Measurements from ENCODE around the gene GDF2. TPM values are rescaled to one million over a fixed set of nuclear protein-coding genes. Genes with fewer than 3 reads are reported as not detected.

Gene GDF2
- total and polyA plus RNA-seq, 2 experiments from 2014 or later, result 0.39 TPM; not detected in 1

- no peaks in the 10 kb centered on the region for H3K9me3 ChIP-seq (ENCODE audit: low read depth)
- no peak overlapping the region for H2AFZ ChIP-seq
- no peaks in the 10 kb centered on the region for H3K36me3 ChIP-seq (replicated peaks; ENCODE audit: insufficient read depth, low read depth)
- DNase-seq (ENCODE audit: low spot score), result no peak
- no peaks in the 10 kb centered on the region for H3K79me2 ChIP-seq
- no peaks in the 10 kb centered on the region for H4K20me1 ChIP-seq (ENCODE audit: insufficient read depth, poor library complexity, severe bottlenecking)
- 97% methylated on average over 22 of the region's 22 CpGs for WGBS (ENCODE audit: low lambda C conversion rate, missing lambda C conversion rate)
- no peak overlapping the region for H3K27ac ChIP-seq
- no peak overlapping the region for H3K4me3 ChIP-seq
- no peak overlapping the region for H3K4me2 ChIP-seq
- no peaks in the 10 kb centered on the region for H3K27me3 ChIP-seq
- peaks cover 7% of the 10 kb centered on the region for H3K4me1 ChIP-seq (ENCODE audit: insufficient read depth)
- TF ChIP-seq CTCF (IDR thresholded peaks at IDR 0.05; ENCODE audit: poor library complexity), result no peak
- no peak for TF ChIP-seq EZH2phosphoT487 (IDR thresholded peaks at IDR 0.05; ENCODE audit: low read depth, severe bottlenecking, unreplicated experiment)
- no peak for TF ChIP-seq EZH2 (IDR thresholded peaks at IDR 0.05; ENCODE audit: borderline replicate concordance)
- no peaks in the 10 kb centered on the region for H3K9me2 ChIP-seq (replicated peaks; ENCODE audit: insufficient read depth)
Observed at GRCh38 chr10:47349516-47349915, 27.3 kb downstream of the GDF2 start.

GRCh38 chr10:47349941-47350371, 27.7 kb downstream of the GDF2 start:
- Histone ChIP-seq H3K4me2 (no peak overlapping the region), H3K79me2 (no peaks in the 10 kb centered on the region), H3K9me2 (replicated peaks; ENCODE audit: insufficient read depth) (no peaks in the 10 kb centered on the region), H3K36me3 (replicated peaks; ENCODE audit: insufficient read depth, low read depth) (no peaks in the 10 kb centered on the region), H3K9me3 (ENCODE audit: low read depth) (no peaks in the 10 kb centered on the region), H2AFZ (no peak overlapping the region), H4K20me1 (ENCODE audit: insufficient read depth, poor library complexity, severe bottlenecking) (no peaks in the 10 kb centered on the region), H3K4me1 (ENCODE audit: insufficient read depth) (peaks cover 7% of the 10 kb centered on the region), H3K27ac (no peak overlapping the region), H3K27me3 (no peaks in the 10 kb centered on the region), H3K4me3 (no peak overlapping the region)
- WGBS (ENCODE audit: low lambda C conversion rate, missing lambda C conversion rate), result 97% methylated on average over 31 of the region's 31 CpGs
- no peak for TF ChIP-seq EZH2 (IDR thresholded peaks at IDR 0.05; ENCODE audit: borderline replicate concordance)
- no peak for TF ChIP-seq CTCF (IDR thresholded peaks at IDR 0.05; ENCODE audit: poor library complexity)
- TF ChIP-seq EZH2phosphoT487 (IDR thresholded peaks at IDR 0.05; ENCODE audit: low read depth, severe bottlenecking, unreplicated experiment), result no peak
- no peak for DNase-seq (ENCODE audit: low spot score)

GRCh38 chr10:47350671-47351640, 28.7 kb downstream of the GDF2 start:
- WGBS (ENCODE audit: low lambda C conversion rate, missing lambda C conversion rate), result 96% methylated on average over 39 of the region's 39 CpGs
- H3K36me3 ChIP-seq (replicated peaks; ENCODE audit: insufficient read depth, low read depth), result no peaks in the 10 kb centered on the region
- no peak overlapping the region for H2AFZ ChIP-seq
- H3K4me3 ChIP-seq, result no peak overlapping the region
- no peak overlapping the region for H3K4me2 ChIP-seq
- no peak for DNase-seq (ENCODE audit: low spot score)
- H3K27ac ChIP-seq, result no peak overlapping the region
- H3K27me3 ChIP-seq, result no peaks in the 10 kb centered on the region
- no peaks in the 10 kb centered on the region for H4K20me1 ChIP-seq (ENCODE audit: insufficient read depth, poor library complexity, severe bottlenecking)
- no peaks in the 10 kb centered on the region for H3K9me3 ChIP-seq (ENCODE audit: low read depth)
- TF ChIP-seq CTCF (IDR thresholded peaks at IDR 0.05; ENCODE audit: poor library complexity) (no peak), EZH2phosphoT487 (IDR thresholded peaks at IDR 0.05; ENCODE audit: low read depth, severe bottlenecking, unreplicated experiment) (no peak), EZH2 (IDR thresholded peaks at IDR 0.05; ENCODE audit: borderline replicate concordance) (no peak)
- H3K9me2 ChIP-seq (replicated peaks; ENCODE audit: insufficient read depth), result no peaks in the 10 kb centered on the region
- peaks cover 6% of the 10 kb centered on the region for H3K4me1 ChIP-seq (ENCODE audit: insufficient read depth)
- no peaks in the 10 kb centered on the region for H3K79me2 ChIP-seq
